ENCODE data around the gene LCP2. TPM values are rescaled to one million over a fixed set of nuclear protein-coding genes. Genes with fewer than 3 reads are reported as not detected.

Gene LCP2
- total RNA-seq, 1 experiment from 2014 or later = not detected

GRCh38 chr5:170223360-170223759 lies 74.2 kb downstream of the LCP2 start:
- no peaks in the 10 kb centered on the region for H3K36me3 Mint-ChIP-seq (ENCODE audit: insufficient read depth, unreplicated experiment)
- no peak overlapping the region for H3K27ac Mint-ChIP-seq (ENCODE audit: unreplicated experiment)
- H3K27me3 Mint-ChIP-seq (ENCODE audit: insufficient read depth, unreplicated experiment) = peaks cover 9% of the 10 kb centered on the region
- intact Hi-C loops (cut with micrococcal nuclease; ENCODE audit: unreplicated experiment) = loop anchor here (10.0 kb wide), 2 partner anchors 121 to 959 kb away; no protein-coding TSS in a partner anchor
- Histone ChIP-seq H3K4me1 (no peaks in the 10 kb centered on the region), H3K27me3 (replicated peaks; ENCODE audit: control insufficient read depth, insufficient read depth, low read length) (no peaks in the 10 kb centered on the region; the same call in 1 of the 2 replicates), H3K4me3 (ENCODE audit: low read depth, low read length) (no peak overlapping the region), H3K36me3 (ENCODE audit: control insufficient read depth, insufficient read depth, low read length) (no peaks in the 10 kb centered on the region), H3K9me3 (no peaks in the 10 kb centered on the region)
- POLR2A ChIA-PET = no interaction called here
- CTCF ChIA-PET = no interaction called here
- H3K9me3 Mint-ChIP-seq (ENCODE audit: unreplicated experiment) = no peaks in the 10 kb centered on the region
- no peak for DNase-seq
- TF ChIP-seq CTCF (IDR thresholded peaks at IDR 0.05; ENCODE audit: insufficient read depth in 1 of 2, low read depth in 1 of 2, low read length in 1 of 2, severe bottlenecking in 1 of 2, unreplicated experiment in 1 of 2) = no peak
- no peak overlapping the region for H3K4me3 Mint-ChIP-seq (ENCODE audit: unreplicated experiment)
- no peaks in the 10 kb centered on the region for H3K4me1 Mint-ChIP-seq (ENCODE audit: low read depth, unreplicated experiment)
- no TSS peak for BruUV-seq (replicated peaks)

DNA sequence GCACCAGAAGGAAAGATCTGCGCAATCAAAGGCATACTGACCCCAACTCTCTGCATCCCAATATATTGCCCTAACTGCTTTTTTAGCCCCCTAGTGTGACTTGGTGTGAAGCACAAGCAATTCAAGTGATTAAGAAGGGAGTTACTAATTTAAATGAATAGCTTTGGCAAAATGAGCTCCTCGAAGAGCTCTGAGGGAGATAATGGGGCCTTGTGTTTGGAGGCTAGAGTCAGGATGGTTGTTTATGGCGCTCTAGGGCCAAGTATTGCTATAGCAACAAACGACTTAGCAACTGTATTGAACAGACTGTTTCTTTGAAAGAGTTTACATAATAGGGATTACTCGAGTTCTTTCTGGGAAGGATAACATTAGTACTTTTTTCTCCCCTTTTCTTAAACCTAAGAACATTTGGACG lies 76.2 kb downstream of the LCP2 start:
- BruUV-seq (replicated peaks) = no TSS peak
- CTCF ChIA-PET = no interaction called here
- Mint-ChIP-seq H3K9me3 (ENCODE audit: unreplicated experiment) (no peaks in the 10 kb centered on the region), H3K27me3 (ENCODE audit: insufficient read depth, unreplicated experiment) (peaks cover 6% of the 10 kb centered on the region), H3K4me3 (ENCODE audit: unreplicated experiment) (no peak overlapping the region), H3K27ac (ENCODE audit: unreplicated experiment) (no peak overlapping the region), H3K36me3 (ENCODE audit: insufficient read depth, unreplicated experiment) (no peaks in the 10 kb centered on the region), H3K4me1 (ENCODE audit: low read depth, unreplicated experiment) (no peaks in the 10 kb centered on the region)
- TF ChIP-seq CTCF (IDR thresholded peaks at IDR 0.05; ENCODE audit: insufficient read depth in 1 of 2, low read depth in 1 of 2, low read length in 1 of 2, severe bottlenecking in 1 of 2, unreplicated experiment in 1 of 2) = no peak
- no peak overlapping the region for H3K4me3 ChIP-seq (ENCODE audit: low read depth, low read length)
- DNase-seq = no peak
- intact Hi-C loops (cut with micrococcal nuclease; ENCODE audit: unreplicated experiment) = loop anchor here (10.0 kb wide), 2 partner anchors 123 to 957 kb away; no protein-coding TSS in a partner anchor
- no peaks in the 10 kb centered on the region for H3K4me1 ChIP-seq
- H3K9me3 ChIP-seq = no peaks in the 10 kb centered on the region
- no peaks in the 10 kb centered on the region for H3K36me3 ChIP-seq (ENCODE audit: control insufficient read depth, insufficient read depth, low read length)
- POLR2A ChIA-PET = no interaction called here
- H3K27me3 ChIP-seq (replicated peaks; ENCODE audit: control insufficient read depth, insufficient read depth, low read length) = no peaks in the 10 kb centered on the region

DNA sequence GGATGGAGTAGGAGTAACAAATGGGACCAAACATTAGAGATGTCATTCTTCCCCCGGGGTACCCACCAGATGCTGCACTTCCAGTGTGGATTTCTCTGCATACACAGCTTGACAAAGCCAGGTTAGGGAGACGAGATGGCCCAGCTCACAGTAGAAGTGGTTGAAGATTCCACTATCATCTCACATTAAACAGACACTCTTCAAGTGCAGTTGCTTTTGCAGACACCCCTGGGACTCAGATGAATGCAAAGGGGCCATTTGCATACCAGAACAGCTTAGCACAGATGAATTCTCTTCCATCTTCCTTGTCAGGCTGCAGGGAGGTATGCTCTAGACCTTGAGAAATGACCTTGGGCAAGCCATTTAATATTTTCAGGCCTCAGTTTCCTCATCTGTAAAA lies 77.4 kb downstream of the LCP2 start:
- ChIA-PET CTCF (no interaction called here), POLR2A (no interaction called here)
- no peak for DNase-seq
- no peaks in the 10 kb centered on the region for H3K9me3 Mint-ChIP-seq (ENCODE audit: unreplicated experiment)
- H3K4me1 ChIP-seq = no peaks in the 10 kb centered on the region
- TF ChIP-seq CTCF (IDR thresholded peaks at IDR 0.05; ENCODE audit: insufficient read depth in 1 of 2, low read depth in 1 of 2, low read length in 1 of 2, severe bottlenecking in 1 of 2, unreplicated experiment in 1 of 2) = no peak
- no peaks in the 10 kb centered on the region for H3K27me3 ChIP-seq (replicated peaks; ENCODE audit: control insufficient read depth, insufficient read depth, low read length)
- H3K36me3 Mint-ChIP-seq (ENCODE audit: insufficient read depth, unreplicated experiment) = no peaks in the 10 kb centered on the region
- H3K4me1 Mint-ChIP-seq (ENCODE audit: low read depth, unreplicated experiment) = no peaks in the 10 kb centered on the region
- no peaks in the 10 kb centered on the region for H3K36me3 ChIP-seq (ENCODE audit: control insufficient read depth, insufficient read depth, low read length)
- BruUV-seq (replicated peaks) = no TSS peak
- H3K9me3 ChIP-seq = no peaks in the 10 kb centered on the region
- H3K4me3 ChIP-seq (ENCODE audit: low read depth, low read length) = no peak overlapping the region
- intact Hi-C loops (cut with micrococcal nuclease; ENCODE audit: unreplicated experiment) = loop anchor here (10.0 kb wide), 2 partner anchors 125 to 955 kb away; no protein-coding TSS in a partner anchor
- H3K27me3 Mint-ChIP-seq (ENCODE audit: insufficient read depth, unreplicated experiment) = peaks cover 9% of the 10 kb centered on the region
- no peak overlapping the region for H3K4me3 Mint-ChIP-seq (ENCODE audit: unreplicated experiment)
- H3K27ac Mint-ChIP-seq (ENCODE audit: unreplicated experiment) = no peak overlapping the region
